ENCODE measurements around the gene FNDC7. TPM values are rescaled to one million over a fixed set of nuclear protein-coding genes. Genes with fewer than 3 reads are reported as not detected.

The FNDC7 gene, protein sequence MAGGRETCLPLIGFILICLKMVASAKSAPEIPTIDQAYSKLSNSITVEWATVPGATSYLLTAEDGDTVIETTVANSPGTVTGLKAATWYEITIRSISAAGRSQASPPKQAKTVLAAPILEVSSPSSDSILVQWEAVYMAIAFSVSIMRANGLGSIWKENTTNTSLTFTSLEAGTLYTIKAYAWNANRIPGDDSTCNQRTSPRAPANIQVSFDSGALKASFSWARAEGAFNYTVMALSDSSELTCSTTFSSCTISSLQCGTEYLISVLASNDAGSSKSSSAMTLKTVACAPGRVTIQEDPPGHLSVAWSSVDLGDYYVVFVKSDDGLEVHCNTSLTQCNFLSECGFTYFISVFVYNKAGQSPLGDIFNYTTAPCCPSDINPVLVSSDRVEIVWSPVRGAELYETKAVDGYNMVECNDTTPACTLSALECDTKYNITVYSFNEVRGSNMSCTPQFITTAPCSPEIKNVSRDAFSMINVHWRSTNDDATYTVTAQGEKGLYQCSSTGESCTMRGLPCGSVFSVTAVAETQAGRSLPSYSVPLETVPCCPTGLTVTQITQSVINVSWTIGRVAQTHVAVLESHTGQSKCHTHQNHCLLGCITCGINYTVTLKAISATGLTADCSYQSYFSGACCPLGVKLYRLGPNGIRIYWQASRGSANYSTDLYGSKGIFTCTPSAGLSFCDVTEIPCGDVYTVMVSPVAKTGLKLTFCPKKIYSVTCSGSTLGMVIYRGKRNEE
- total RNA-seq = under 0.01 TPM in 1 of 2 replicates, not detected in the other

DNA sequence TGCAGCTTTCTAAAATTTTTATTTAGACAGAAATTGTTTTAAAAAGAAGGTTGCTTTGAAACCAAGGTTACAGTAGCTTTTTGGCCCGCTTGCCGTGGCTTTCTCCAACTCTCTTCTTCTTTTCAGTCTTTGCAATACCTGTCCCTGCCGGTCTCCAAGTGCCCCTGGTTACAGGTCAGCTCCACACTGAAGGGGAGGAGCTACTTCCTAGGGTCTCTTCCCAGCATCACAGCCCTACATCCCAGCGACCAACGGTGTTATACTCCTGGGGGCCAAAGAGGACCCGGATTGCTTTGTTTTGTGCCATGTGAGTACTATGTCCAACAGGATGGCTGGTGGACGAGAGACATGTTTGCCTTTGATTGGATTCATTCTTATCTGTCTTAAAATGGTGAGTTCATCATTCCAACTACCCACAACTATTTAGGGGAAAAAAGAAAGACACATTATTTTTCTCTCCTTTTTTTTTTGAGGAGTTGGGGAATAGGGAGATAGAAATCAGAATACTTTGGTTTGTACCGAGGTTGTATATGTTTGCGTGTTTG lies at the start of gene FNDC7:
Gene FNDC7 (plus strand): TSS at position 303 of the 545 bp plus-strand sequence. CDS start 26 bp downstream, at position 329.

DNA sequence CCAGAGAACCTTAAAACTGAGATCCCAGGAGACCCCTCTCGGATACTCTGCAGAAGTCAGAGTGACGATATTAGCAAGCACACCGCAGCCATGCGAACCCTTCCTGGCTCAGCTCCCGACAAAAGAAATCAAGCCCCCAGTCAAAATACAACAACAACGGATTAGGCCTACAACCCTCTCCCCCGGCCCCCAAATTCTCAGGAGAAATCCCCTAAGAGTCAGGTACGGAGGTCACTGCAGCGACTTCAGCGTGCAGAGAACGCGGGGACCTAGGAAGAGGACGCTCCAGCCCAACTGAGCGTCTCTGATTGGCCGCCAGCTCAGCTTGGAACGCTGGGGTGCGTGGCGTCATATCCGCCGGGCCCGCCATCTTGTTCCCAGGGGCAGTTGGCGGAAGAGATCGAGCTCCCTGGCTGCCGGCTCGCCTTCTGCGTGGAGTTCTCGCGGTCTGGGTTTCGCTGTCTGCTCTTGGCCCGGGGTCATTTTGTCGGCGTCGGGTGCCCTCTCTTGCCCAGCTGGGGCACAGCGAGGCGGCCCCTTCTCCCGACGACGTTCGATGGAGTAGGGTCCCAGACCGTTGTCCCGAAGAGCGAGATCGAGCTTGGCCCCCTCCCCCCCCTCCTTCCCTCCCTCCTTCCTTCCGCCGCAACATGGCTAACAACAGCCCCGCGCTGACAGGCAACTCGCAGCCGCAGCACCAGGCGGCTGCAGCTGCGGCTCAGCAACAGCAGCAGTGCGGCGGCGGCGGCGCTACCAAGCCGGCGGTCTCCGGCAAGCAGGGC lies 20.6 kb upstream of the FNDC7 start, which contains the start of gene PRPF38B:
Gene PRPF38B (plus strand): TSS at position 369 of the 782 bp plus-strand sequence. CDS start 282 bp downstream, at position 651.

DNA sequence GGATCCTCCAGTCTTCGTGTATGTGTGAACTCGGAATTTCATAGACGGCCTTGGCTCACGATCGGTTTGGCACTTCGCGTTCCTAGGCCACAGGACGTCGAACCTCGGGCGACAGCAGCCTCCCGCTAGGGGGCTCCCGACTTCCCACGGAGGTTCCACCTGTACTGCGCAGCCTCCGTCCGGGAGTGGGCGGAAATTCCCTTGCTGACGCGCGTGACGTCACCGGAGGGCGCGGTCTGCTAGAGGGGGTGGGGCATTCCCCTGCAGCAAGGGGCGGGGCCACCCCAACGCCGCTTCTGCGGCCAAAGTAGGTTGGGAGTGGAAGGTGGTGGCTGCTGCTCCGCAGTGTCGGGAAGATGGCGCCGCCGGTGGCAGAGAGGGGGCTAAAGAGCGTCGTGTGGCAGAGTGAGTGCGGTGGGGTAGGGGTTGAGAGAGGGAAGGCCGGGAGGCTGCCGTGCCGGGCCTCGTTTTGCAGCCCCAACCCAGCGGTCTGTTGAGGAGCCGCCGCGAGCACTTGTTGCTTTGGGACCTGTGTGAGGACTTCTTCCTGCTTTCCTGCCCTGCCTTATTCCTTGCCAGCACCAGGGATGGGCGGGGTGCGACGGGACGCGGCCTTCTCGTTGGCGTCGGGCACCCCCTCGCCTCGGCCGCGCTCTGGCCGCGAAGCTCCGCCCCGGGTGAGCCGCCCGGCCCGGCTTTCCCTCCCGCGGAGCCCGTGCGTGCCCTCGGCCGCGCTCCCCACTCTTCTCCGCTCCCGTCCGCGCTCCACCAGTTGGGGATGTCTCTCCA lies 33.9 kb downstream of the FNDC7 start, which contains the start of gene STXBP3:
Gene STXBP3 (plus strand): TSS at position 293 of the 789 bp plus-strand sequence. CDS start 64 bp downstream, at position 357.

Other genes with a start within 250 kb of the FNDC7 start
- gene EEIG2, start 152.8 kb upstream of the FNDC7 start, total RNA-seq = 3.2 and 7.8 TPM in 2 replicates
- 4.2 TPM in 2 replicates for gene HENMT1, start 51.8 kb upstream of the FNDC7 start, total RNA-seq
- 8.0 and 8.6 TPM in 2 replicates for gene PRPF38B, start 20.6 kb upstream of the FNDC7 start, total RNA-seq
- gene STXBP3, start 33.8 kb downstream of the FNDC7 start, total RNA-seq = 12.2 and 13.1 TPM in 2 replicates
- gene AKNAD1, start 144.2 kb downstream of the FNDC7 start, total RNA-seq = not detected in 2 replicates
- gene GPSM2, start 164.1 kb downstream of the FNDC7 start, total RNA-seq = 4.7 and 45.0 TPM in 2 replicates